HEK293T (cell line): ENCODE measurements around the gene MRFAP1.

Experiments used
- BHLHE40 ChIP-seq: fragments of 450-650 bp; IDR thresholded peaks from 2 replicates; pipeline ENCODE4 v1.6.1; 2016; ENCODE audit warnings: mild to moderate bottlenecking, moderate library complexity, borderline replicate concordance
- ELF4 ChIP-seq: fragments of 450-650 bp; IDR thresholded peaks from 2 replicates; pipeline ENCODE4 v1.6.1; 2017; ENCODE audit warnings: antibody characterized with exemption
- FOXA1 ChIP-seq: fragments of 450-650 bp; IDR thresholded peaks from 2 replicates; pipeline ENCODE4 v1.6.1; 2016; ENCODE audit warnings: mild to moderate bottlenecking
- FOXM1 ChIP-seq: fragments of 450-650 bp; IDR thresholded peaks from 2 replicates; pipeline ENCODE4 v1.6.1; 2017; ENCODE audit warnings: mild to moderate bottlenecking, borderline replicate concordance
- LEF1 ChIP-seq: fragments of 450-650 bp; IDR thresholded peaks from 2 replicates; pipeline ENCODE4 v1.6.1; 2017; ENCODE audit warnings: mild to moderate bottlenecking, borderline replicate concordance
- SP1 ChIP-seq: fragments of 450-650 bp; IDR thresholded peaks from 2 replicates; pipeline ENCODE4 v1.6.1; 2017
- SUZ12 ChIP-seq: fragments of 450-650 bp; IDR thresholded peaks from 2 replicates; pipeline ENCODE4 v1.6.1; 2016; ENCODE audit warnings: mild to moderate bottlenecking
- TARDBP ChIP-seq: fragments of 450-650 bp; IDR thresholded peaks from 2 replicates; pipeline ENCODE4 v1.6.1; 2016
- TF ChIP-seq, protein P1 (sequence below): fragments of 450-650 bp; IDR thresholded peaks from 2 replicates; pipeline ENCODE4 v1.6.1; 2016

DNA sequence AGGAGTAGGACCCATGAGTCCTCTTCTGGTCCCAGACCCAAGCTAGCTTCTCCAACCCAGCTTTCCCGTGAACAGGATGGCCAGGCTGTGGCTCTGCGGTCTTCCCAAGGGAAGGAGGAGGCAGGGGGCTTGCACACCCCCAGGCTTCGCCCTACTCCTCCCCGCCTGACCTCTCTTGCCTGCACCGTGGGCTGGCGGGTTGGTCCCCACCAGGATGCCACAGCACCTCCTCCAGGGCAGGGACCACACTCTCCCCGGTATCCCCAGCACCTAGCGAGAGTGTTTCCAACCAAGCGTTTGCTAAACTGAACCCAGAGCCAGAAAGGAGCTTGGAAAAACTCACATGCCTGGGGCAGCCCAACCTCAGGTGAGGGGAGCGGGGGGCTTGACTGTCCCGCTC, 44.2 kb downstream of the MRFAP1 start:
- no peak for TF ChIP-seq SP1
- TF ChIP-seq FOXM1: no peak
- TF ChIP-seq, protein P1, sequence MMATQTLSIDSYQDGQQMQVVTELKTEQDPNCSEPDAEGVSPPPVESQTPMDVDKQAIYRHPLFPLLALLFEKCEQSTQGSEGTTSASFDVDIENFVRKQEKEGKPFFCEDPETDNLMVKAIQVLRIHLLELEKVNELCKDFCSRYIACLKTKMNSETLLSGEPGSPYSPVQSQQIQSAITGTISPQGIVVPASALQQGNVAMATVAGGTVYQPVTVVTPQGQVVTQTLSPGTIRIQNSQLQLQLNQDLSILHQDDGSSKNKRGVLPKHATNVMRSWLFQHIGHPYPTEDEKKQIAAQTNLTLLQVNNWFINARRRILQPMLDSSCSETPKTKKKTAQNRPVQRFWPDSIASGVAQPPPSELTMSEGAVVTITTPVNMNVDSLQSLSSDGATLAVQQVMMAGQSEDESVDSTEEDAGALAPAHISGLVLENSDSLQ: no peak
- no peak for TF ChIP-seq SUZ12
- no peak for TF ChIP-seq TARDBP
- TF ChIP-seq ELF4: no peak
- TF ChIP-seq FOXA1: no peak
- no peak for TF ChIP-seq LEF1
- no peak for TF ChIP-seq BHLHE40
